DND-41 (cell line): ENCODE measurements around the gene ACBD4.
A peak's percentile ranks its signal among the peaks of the same experiment; 100 is the strongest.

Experiments used
- ATAC-seq: fragments of 200-7000 bp; cut with Tn5 transposase; 3 replicates; pipeline ENCODE4 v1.9.1; 2021; ENCODE audit warnings: low read depth; ENCODE audit not compliant: insufficient read depth
- DNase-seq: peaks from one replicate; pipeline ENCODE4 v3.0.0-alpha.2; 2020
- H2AFZ ChIP-seq: 2 replicates; pipeline ENCODE4 v1.6.0; 2012; ENCODE audit warnings: low read depth, low read length
- H3K27ac ChIP-seq: 2 replicates; pipeline ENCODE4 v1.5.1; 2012; ENCODE audit warnings: low read length, inconsistent platforms
- H3K27me3 ChIP-seq: fragments of 200-600 bp; sonication (generic); 2 replicates; pipeline ENCODE4 v1.6.0; 2012; ENCODE audit warnings: low read length, mild to moderate bottlenecking, inconsistent platforms; ENCODE audit not compliant: insufficient read depth, poor library complexity
- H3K36me3 ChIP-seq: 2 replicates; pipeline ENCODE4 v1.5.1; 2012; ENCODE audit warnings: low read length, inconsistent platforms; ENCODE audit not compliant: insufficient read depth
- H3K4me1 ChIP-seq: 2 replicates; pipeline ENCODE4 v1.5.1; 2012; ENCODE audit warnings: mild to moderate bottlenecking, low read length; ENCODE audit not compliant: insufficient read depth
- H3K4me2 ChIP-seq: 2 replicates; pipeline ENCODE4 v1.6.0; 2012; ENCODE audit warnings: mild to moderate bottlenecking, moderate library complexity, low read length, inconsistent platforms; ENCODE audit not compliant: insufficient read depth
- H3K4me3 ChIP-seq, 2 experiments: fragments of 200-600 bp in 1 of 2; shearing (Covaris generic) in 1 of 2; 2 replicates each; pipeline ENCODE4 v1.5.1; 2012 to 2016; ENCODE audit warnings: inconsistent platforms in 2 of 2, low read length in 2 of 2, mild to moderate bottlenecking in 2 of 2, low read depth in 1 of 2, moderate library complexity in 1 of 2
- H3K79me2 ChIP-seq: 2 replicates; pipeline ENCODE4 v1.6.0; 2012; ENCODE audit warnings: low read length, inconsistent platforms; ENCODE audit not compliant: insufficient read depth
- H3K9ac ChIP-seq: 2 replicates; pipeline ENCODE4 v1.6.0; 2012; ENCODE audit warnings: low read depth, mild to moderate bottlenecking, inconsistent platforms, low read length, moderate library complexity
- H3K9me3 ChIP-seq: 2 replicates; pipeline ENCODE4 v1.5.1; 2012; ENCODE audit warnings: low read length, moderate library complexity, mild to moderate bottlenecking, inconsistent platforms; ENCODE audit not compliant: insufficient read depth, severe bottlenecking
- H4K20me1 ChIP-seq: 2 replicates; pipeline ENCODE4 v1.6.0; 2012; ENCODE audit warnings: low read length; ENCODE audit not compliant: insufficient read depth
- EZH2 ChIP-seq: IDR thresholded peaks from 3 replicates; pipeline ENCODE4 v1.6.1; 2012; ENCODE audit warnings: borderline replicate concordance, low read depth, mild to moderate bottlenecking, moderate library complexity, low read length, inconsistent platforms; ENCODE audit not compliant: severe bottlenecking
- TF ChIP-seq, protein P1 (sequence below): IDR thresholded peaks from 2 replicates; pipeline ENCODE4 v1.5.1; 2012; ENCODE audit warnings: borderline replicate concordance, low read length, moderate library complexity, mild to moderate bottlenecking; ENCODE audit not compliant: poor library complexity, severe bottlenecking; ENCODE audit errors: extremely low read depth

The ACBD4 gene

DNA sequence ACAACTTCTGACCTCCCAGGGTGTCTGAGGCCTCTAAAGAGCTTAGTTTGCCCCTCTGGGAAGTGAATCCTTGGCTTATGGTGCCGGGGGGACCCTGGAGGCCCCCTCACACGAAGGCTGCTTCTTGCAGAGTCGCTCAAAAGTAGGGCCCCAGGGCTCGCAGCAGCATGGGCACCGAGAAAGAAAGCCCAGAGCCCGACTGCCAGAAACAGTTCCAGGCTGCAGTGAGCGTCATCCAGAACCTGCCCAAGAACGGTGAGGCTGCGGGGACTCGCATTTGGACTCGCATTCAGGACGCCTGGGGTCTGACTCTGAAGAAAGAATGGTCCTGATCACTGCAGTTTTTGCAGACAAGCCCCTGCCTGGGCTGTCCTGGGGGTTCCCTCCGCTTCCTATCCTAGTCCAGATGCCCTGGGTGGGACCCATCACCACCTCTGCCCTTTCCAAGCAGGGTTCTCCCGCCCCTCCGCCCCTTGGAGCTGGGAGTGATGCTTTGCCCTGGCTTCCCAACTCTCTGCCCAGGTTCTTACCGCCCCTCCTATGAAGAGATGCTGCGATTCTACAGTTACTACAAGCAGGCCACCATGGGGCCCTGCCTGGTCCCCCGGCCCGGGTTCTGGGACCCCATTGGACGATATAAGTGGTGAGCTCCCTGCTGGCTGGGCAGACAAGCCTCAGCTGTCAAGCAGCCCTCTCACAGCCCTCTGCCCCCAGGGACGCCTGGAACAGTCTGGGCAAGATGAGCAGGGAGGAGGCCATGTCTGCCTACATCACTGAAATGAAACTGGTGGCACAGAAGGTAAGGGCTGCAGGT is 698 bp downstream of the ACBD4 start:
- Histone ChIP-seq H3K9me3 (no peaks in the 10 kb centered on the region), H2AFZ (peak overlapping the region; percentile 76), H3K36me3 (peaks cover 11% of the 10 kb centered on the region; the same call in 1 of the 2 replicates), H3K4me3 (peak overlapping the region; percentile 22 to 66; a peak in 3 of 4 replicates), H4K20me1 (no peaks in the 10 kb centered on the region), H3K9ac (peak overlapping the region; percentile 59), H3K27ac (peak overlapping the region; percentile 68), H3K4me1 (peaks cover 35% of the 10 kb centered on the region), H3K79me2 (peaks cover 7% of the 10 kb centered on the region; the same call in 1 of the 2 replicates), H3K4me2 (peak overlapping the region; percentile 81), H3K27me3 (no peaks in the 10 kb centered on the region)
- DNase-seq: no peak
- TF ChIP-seq EZH2: no peak
- TF ChIP-seq, protein P1, sequence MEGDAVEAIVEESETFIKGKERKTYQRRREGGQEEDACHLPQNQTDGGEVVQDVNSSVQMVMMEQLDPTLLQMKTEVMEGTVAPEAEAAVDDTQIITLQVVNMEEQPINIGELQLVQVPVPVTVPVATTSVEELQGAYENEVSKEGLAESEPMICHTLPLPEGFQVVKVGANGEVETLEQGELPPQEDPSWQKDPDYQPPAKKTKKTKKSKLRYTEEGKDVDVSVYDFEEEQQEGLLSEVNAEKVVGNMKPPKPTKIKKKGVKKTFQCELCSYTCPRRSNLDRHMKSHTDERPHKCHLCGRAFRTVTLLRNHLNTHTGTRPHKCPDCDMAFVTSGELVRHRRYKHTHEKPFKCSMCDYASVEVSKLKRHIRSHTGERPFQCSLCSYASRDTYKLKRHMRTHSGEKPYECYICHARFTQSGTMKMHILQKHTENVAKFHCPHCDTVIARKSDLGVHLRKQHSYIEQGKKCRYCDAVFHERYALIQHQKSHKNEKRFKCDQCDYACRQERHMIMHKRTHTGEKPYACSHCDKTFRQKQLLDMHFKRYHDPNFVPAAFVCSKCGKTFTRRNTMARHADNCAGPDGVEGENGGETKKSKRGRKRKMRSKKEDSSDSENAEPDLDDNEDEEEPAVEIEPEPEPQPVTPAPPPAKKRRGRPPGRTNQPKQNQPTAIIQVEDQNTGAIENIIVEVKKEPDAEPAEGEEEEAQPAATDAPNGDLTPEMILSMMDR: no peak
- no peak for ATAC-seq

DNA sequence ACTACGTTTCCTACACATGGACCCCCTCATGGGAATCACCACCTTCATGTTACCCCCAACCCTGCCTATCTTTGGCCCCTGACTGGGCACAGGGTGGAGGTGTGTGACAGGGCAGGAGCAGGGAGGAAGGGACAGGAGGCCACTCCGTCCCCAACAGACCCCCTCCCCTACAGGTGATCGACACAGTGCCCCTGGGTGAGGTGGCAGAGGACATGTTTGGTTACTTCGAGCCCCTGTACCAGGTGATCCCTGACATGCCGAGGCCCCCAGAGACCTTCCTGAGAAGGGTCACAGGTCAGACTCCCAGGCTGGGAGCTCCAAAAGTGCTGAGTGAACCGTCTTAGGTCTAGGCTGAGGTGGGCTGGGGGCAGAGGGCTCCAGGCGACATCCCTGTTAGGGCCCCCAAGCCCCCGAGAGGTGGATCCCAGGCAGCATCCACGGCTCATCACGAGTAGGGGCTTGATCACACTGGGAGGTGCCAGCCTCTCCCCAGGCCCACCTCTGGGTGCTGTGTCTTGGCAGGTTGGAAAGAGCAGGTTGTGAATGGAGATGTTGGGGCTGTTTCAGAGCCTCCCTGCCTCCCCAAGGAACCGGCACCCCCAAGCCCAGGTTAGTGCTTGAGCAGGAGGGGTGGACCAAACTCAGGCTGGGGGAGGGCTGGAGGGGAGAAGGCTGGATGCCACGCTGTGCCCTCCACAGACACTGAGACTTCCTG is 1.5 kb downstream of the ACBD4 start:
- Histone ChIP-seq H3K4me3 (peak overlapping the region in 1 of 2 experiments; percentile 66; a peak in 1 of 4 replicates), H3K9ac (peak overlapping the region; percentile 59), H4K20me1 (no peaks in the 10 kb centered on the region), H3K4me1 (peaks cover 27% of the 10 kb centered on the region), H3K27ac (no peak overlapping the region), H3K27me3 (no peaks in the 10 kb centered on the region), H3K36me3 (peaks cover 11% of the 10 kb centered on the region; the same call in 1 of the 2 replicates), H3K4me2 (peak overlapping the region; percentile 81), H2AFZ (no peak overlapping the region), H3K79me2 (peaks cover 7% of the 10 kb centered on the region; the same call in 1 of the 2 replicates), H3K9me3 (no peaks in the 10 kb centered on the region)
- TF ChIP-seq, protein P1: no peak
- no peak for TF ChIP-seq EZH2
- DNase-seq: no peak
- no peak for ATAC-seq

DNA sequence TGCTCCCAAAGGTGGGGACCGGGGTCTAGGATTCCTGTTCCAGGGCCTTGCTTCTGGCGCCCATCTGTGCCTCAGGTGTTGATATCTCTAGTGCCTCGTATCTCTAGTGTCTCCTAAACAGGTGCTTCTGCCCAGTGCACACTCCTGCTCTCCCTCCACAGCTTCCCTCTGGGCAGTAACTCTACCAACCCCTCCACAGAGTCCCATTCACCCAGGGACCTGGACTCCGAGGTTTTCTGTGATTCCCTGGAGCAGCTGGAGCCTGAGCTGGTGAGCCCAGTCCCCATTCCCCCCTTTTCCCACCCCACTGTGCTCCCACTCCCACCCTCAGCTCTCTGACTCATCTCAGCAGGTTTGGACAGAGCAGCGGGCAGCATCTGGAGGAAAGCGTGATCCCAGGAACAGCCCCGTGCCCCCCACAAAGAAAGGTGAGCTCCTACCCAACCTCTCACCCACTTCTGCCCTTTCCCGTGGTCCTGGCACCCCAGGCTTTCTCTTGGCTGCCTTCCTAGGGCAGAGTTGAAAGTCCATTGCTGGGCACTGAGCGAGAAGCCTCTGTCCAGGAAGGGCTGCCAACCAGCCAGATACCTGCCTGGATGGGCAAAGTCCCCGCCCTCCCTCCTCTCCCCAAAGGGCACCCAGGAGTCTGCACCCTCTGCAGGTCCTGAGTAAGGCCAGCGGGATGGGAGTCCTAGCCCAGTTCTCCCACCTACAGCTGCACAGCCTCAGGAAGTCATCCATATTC is 2.2 kb downstream of the ACBD4 start:
- ATAC-seq (no peak), DNase-seq (no peak)
- no peaks in the 10 kb centered on the region for H4K20me1 ChIP-seq
- peaks cover 23% of the 10 kb centered on the region for H3K4me1 ChIP-seq
- no peak overlapping the region for H2AFZ ChIP-seq
- H3K9me3 ChIP-seq: no peaks in the 10 kb centered on the region
- no peaks in the 10 kb centered on the region for H3K27me3 ChIP-seq
- H3K9ac ChIP-seq: no peak overlapping the region
- peaks cover 7% of the 10 kb centered on the region; the same call in 1 of the 2 replicates for H3K79me2 ChIP-seq
- no peak overlapping the region for H3K4me2 ChIP-seq
- TF ChIP-seq, protein P1: no peak
- TF ChIP-seq EZH2: no peak
- no peak overlapping the region for H3K27ac ChIP-seq
- peaks cover 11% of the 10 kb centered on the region; the same call in 1 of the 2 replicates for H3K36me3 ChIP-seq
- H3K4me3 ChIP-seq: no peak overlapping the region
